Measurements from ENCODE around the gene ZNF490.

DNA sequence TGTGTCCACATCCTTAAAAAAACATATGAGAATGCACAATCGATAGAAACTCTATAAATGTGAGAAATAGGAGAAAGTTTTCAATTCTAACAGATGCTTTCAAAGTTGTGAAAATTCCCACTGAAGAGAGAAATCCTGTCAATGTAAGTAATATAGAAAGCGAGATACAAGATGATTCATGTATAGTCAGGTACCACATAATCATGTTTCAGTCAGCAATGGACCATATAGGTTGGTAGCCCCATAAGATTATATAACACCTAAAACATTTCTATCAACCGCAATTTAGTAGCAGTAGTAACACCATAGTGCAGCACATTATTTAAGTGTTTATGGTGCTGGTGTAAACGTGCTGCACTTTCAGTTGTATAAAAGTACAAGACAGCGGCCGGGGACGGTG is 18.6 kb upstream of the ZNF490 start:
- TF ChIP-seq CTCF (IDR thresholded peaks at IDR 0.05) (no peak), POLR2A (IDR thresholded peaks at IDR 0.05) (no peak)

Data from adrenal gland (tissue), 5 donors.